Astrocyte of the spinal cord (primary cell): ENCODE measurements around the gene TTLL7.

Experiments used
- DNase-seq: peaks from one replicate; pipeline ENCODE4 v3.0.0; 2011; ENCODE audit warnings: low read depth, low spot score
- H3K4me3 ChIP-seq: 2 replicates; pipeline ENCODE4 v1.5.1; 2011; ENCODE audit warnings: low read depth, mild to moderate bottlenecking, low read length, moderate library complexity
- CTCF ChIP-seq: IDR thresholded peaks from 2 replicates; pipeline ENCODE4 v1.5.1; 2012; ENCODE audit warnings: low read depth, mild to moderate bottlenecking, low read length, inconsistent platforms
- in situ Hi-C: cut with HindIII; loops from 2 replicates; pipeline ENCODE4 v1.10.0; 2017; ENCODE audit warnings: low sequenced_read_pairs

TTLL7 gene

GRCh38 chr1:83857716-83858115 lies 141.2 kb downstream of the TTLL7 start:
- DNase-seq: no peak
- no peak overlapping the region for H3K4me3 ChIP-seq
- in situ Hi-C loops: no loop called here
- TF ChIP-seq CTCF: no peak

GRCh38 chr1:83857103-83857502 lies 141.8 kb downstream of the TTLL7 start:
- peak; percentile 28 for TF ChIP-seq CTCF
- peak; percentile 31 for DNase-seq
- in situ Hi-C loops: no loop called here

GRCh38 chr1:83856381-83856780 lies 142.6 kb downstream of the TTLL7 start:
- in situ Hi-C loops: no loop called here
- DNase-seq: no peak
- no peak for TF ChIP-seq CTCF
- H3K4me3 ChIP-seq: no peak overlapping the region

More at GRCh38 chr1:83857103-83857502, 141.8 kb downstream of the TTLL7 start:
- no peak overlapping the region for H3K4me3 ChIP-seq

- in situ Hi-C loops: no loop called here
- no peak overlapping the region for H3K4me3 ChIP-seq
- no peak for TF ChIP-seq CTCF
- DNase-seq: no peak
Measured at GRCh38 chr1:83854456-83854855, 144.5 kb downstream of the TTLL7 start.

GRCh38 chr1:83850834-83851233 lies 148.1 kb downstream of the TTLL7 start:
- no peak overlapping the region for H3K4me3 ChIP-seq

GRCh38 chr1:83849191-83850061 lies 149.5 kb downstream of the TTLL7 start:
- no peak for DNase-seq
- no peak overlapping the region for H3K4me3 ChIP-seq
- TF ChIP-seq CTCF: no peak
- in situ Hi-C loops: no loop called here

More at GRCh38 chr1:83850834-83851233, 148.1 kb downstream of the TTLL7 start:
- in situ Hi-C loops: no loop called here
- no peak for DNase-seq
- no peak for TF ChIP-seq CTCF
